H1 (cell line): Measurements from ENCODE around the gene EFNA3. TPM values are rescaled to one million over a fixed set of nuclear protein-coding genes. Genes with fewer than 3 reads are reported as not detected.

Source experiments
- CTCF ChIA-PET: fragments of 300-600 bp; sonication (Branson Sonifier 250); formaldehyde crosslinking; loops from one replicate; lab custom pipeline; 2021; ENCODE audit not compliant: partially characterized antibody; lab: Charles Lee
- POLR2A ChIA-PET: fragments of 300-600 bp; sonication (Branson Sonifier 250); formaldehyde crosslinking; loops from one replicate; lab custom pipeline; 2021; ENCODE audit warnings: inconsistent platforms; ENCODE audit not compliant: partially characterized antibody; lab: Charles Lee
- DNase-seq, 2 experiments: peaks; one replicate each; pipeline versions ENCODE4 v3.0.0 to v3.0.0-alpha.2; 2010 to 2022; ENCODE audit warnings: low spot score in 2 of 2, low read depth in 1 of 2, mixed read lengths in 1 of 2
- FAIRE-seq: peaks from 2 replicates; lab custom pipeline; 2011; peaks lifted over from hg19 to GRCh38; lab: Jason Lieb, UNC
- H2AFZ ChIP-seq: 2 replicates; pipeline ENCODE4 v1.8.1; 2012; ENCODE audit warnings: low read length, inconsistent platforms
- H2AK5ac ChIP-seq: 2 replicates; pipeline ENCODE4 v1.6.1; 2013; ENCODE audit warnings: low read depth, low read length
- H2BK120ac ChIP-seq: replicated peaks from 2 replicates; pipeline ENCODE3; 2013; ENCODE audit warnings: low read depth, low read length, inconsistent platforms
- H2BK12ac ChIP-seq: 2 replicates; pipeline ENCODE4 v1.6.1; 2013; ENCODE audit warnings: low read depth, low read length
- H2BK15ac ChIP-seq: 2 replicates; pipeline ENCODE4 v1.6.1; 2013; ENCODE audit warnings: low read length
- H2BK20ac ChIP-seq: 2 replicates; pipeline ENCODE4 v1.6.1; 2013; ENCODE audit warnings: low read length
- H2BK5ac ChIP-seq: 2 replicates; pipeline ENCODE4 v1.6.1; 2013; ENCODE audit warnings: low read depth, low read length
- H3K14ac ChIP-seq: 2 replicates; pipeline ENCODE4 v1.6.1; 2013; ENCODE audit warnings: inconsistent platforms; ENCODE audit not compliant: insufficient read length
- H3K18ac ChIP-seq: 2 replicates; pipeline ENCODE4 v1.6.1; 2013; ENCODE audit warnings: low read length; ENCODE audit errors: extremely low read depth
- H3K23ac ChIP-seq: 2 replicates; pipeline ENCODE4 v1.6.1; 2013; ENCODE audit warnings: inconsistent platforms; ENCODE audit not compliant: insufficient read length
- H3K23me2 ChIP-seq: 2 replicates; pipeline ENCODE4 v1.6.1; 2013; ENCODE audit warnings: low read depth, low read length
- H3K27ac ChIP-seq: 2 replicates; pipeline ENCODE4 v1.6.1; 2011; ENCODE audit warnings: low read depth, low read length, inconsistent platforms
- H3K27me3 ChIP-seq, 4 experiments: replicated peaks in 1 of 4; 1 replicate in 1 of 4; 2 replicates in 3 of 4; pipeline versions ENCODE4 v1.6.1 to v1.8.1; 2011 to 2013; ENCODE audit warnings: low read length in 3 of 4, mild to moderate bottlenecking in 3 of 4, inconsistent platforms in 2 of 4, mixed read lengths in 2 of 4, moderate library complexity in 1 of 4; ENCODE audit not compliant: control insufficient read depth in 3 of 4, insufficient read depth in 3 of 4; ENCODE audit errors: extremely low read depth in 1 of 4
- H3K36me3 ChIP-seq, 4 experiments: 2 replicates each; pipeline versions ENCODE4 v1.6.1 to v1.8.1; 2011 to 2013; ENCODE audit warnings: mild to moderate bottlenecking in 4 of 4, low read length in 3 of 4, moderate library complexity in 2 of 4, control low read depth in 1 of 4, inconsistent platforms in 1 of 4; ENCODE audit not compliant: insufficient read depth in 4 of 4, control insufficient read depth in 2 of 4
- H3K4ac ChIP-seq: replicated peaks from 2 replicates; pipeline ENCODE3; 2013; ENCODE audit warnings: low read length, low read depth, mixed read lengths, inconsistent platforms; ENCODE audit not compliant: insufficient read length
- H3K4me1 ChIP-seq, 4 experiments: replicated peaks in 1 of 4; 1 replicate in 1 of 4; 2 replicates in 3 of 4; pipeline versions ENCODE4 v1.6.1 to v1.8.1; 2011 to 2013; ENCODE audit warnings: low read length in 3 of 4, inconsistent platforms in 2 of 4, mixed read lengths in 1 of 4; ENCODE audit not compliant: insufficient read depth in 4 of 4, control insufficient read depth in 3 of 4
- H3K4me2 ChIP-seq, 2 experiments: 2 replicates each; pipeline versions ENCODE4 v1.6.1 to v1.8.1; 2011 to 2013; ENCODE audit warnings: low read depth in 2 of 2, low read length in 2 of 2, control low read depth in 1 of 2, inconsistent platforms in 1 of 2, mild to moderate bottlenecking in 1 of 2; ENCODE audit not compliant: insufficient read depth in 1 of 2
- H3K4me3 ChIP-seq, 4 experiments: fragments of 200-600, 300-600 bp in 1 of 4; sonication (generic), shearing (Covaris generic), sonication (Bioruptor Twin) in 1 of 4; 2 replicates each; pipeline versions ENCODE4 v1.5.1 to v1.8.1; 2011 to 2016; ENCODE audit warnings: low read length in 4 of 4, low read depth in 3 of 4, control low read depth in 2 of 4, inconsistent platforms in 2 of 4, mild to moderate bottlenecking in 2 of 4, mixed read lengths in 1 of 4, moderate library complexity in 1 of 4; ENCODE audit not compliant: insufficient read depth in 2 of 4; ENCODE audit errors: extremely low read depth in 1 of 4
- H3K56ac ChIP-seq: replicated peaks from 2 replicates; pipeline ENCODE3; 2013; ENCODE audit warnings: low read depth, mild to moderate bottlenecking, mixed read lengths, low read length, inconsistent platforms; ENCODE audit not compliant: insufficient read length
- H3K79me1 ChIP-seq: 2 replicates; pipeline ENCODE4 v1.6.1; 2013; ENCODE audit warnings: low read depth, low read length, control low read depth
- H3K79me2 ChIP-seq, 2 experiments: 2 replicates each; pipeline versions ENCODE4 v1.6.1 to v1.8.1; 2012 to 2013; ENCODE audit warnings: low read length in 2 of 2, mild to moderate bottlenecking in 2 of 2, inconsistent platforms in 1 of 2; ENCODE audit not compliant: insufficient read depth in 2 of 2, control insufficient read depth in 1 of 2
- H3K9ac ChIP-seq, 4 experiments: replicated peaks in 1 of 4; 1 replicate in 1 of 4; 2 replicates in 3 of 4; pipeline versions ENCODE4 v1.6.1 to v1.8.1; 2011 to 2013; ENCODE audit warnings: low read depth in 3 of 4, low read length in 3 of 4, control low read depth in 2 of 4, mild to moderate bottlenecking in 2 of 4, moderate library complexity in 2 of 4, inconsistent platforms in 1 of 4; ENCODE audit errors: extremely low read depth in 1 of 4
- H3K9me3 ChIP-seq, 2 experiments: 2 replicates each; pipeline versions ENCODE4 v1.6.1 to v1.8.1; 2012 to 2013; ENCODE audit warnings: mild to moderate bottlenecking in 2 of 2, moderate library complexity in 2 of 2, control low read depth in 1 of 2, inconsistent platforms in 1 of 2, low read depth in 1 of 2, low read length in 1 of 2, mixed read lengths in 1 of 2; ENCODE audit not compliant: insufficient read depth in 2 of 2
- H4K20me1 ChIP-seq, 2 experiments: replicated peaks in 1 of 2; 2 replicates each; pipeline versions ENCODE3 to v1.8.1; 2011 to 2013; ENCODE audit warnings: inconsistent platforms in 2 of 2, low read length in 2 of 2, mild to moderate bottlenecking in 1 of 2; ENCODE audit not compliant: insufficient read depth in 2 of 2, control insufficient read depth in 1 of 2
- H4K5ac ChIP-seq: 2 replicates; pipeline ENCODE4 v1.6.1; 2013; ENCODE audit warnings: low read length, low read depth, mixed read lengths, inconsistent platforms; ENCODE audit not compliant: insufficient read length
- H4K8ac ChIP-seq: 2 replicates; pipeline ENCODE4 v1.8.0; 2013; ENCODE audit warnings: mild to moderate bottlenecking, moderate library complexity, low read length, inconsistent platforms; ENCODE audit not compliant: insufficient read depth; ENCODE audit errors: extremely low read depth
- H4K91ac ChIP-seq: replicated peaks from 2 replicates; pipeline ENCODE3; 2013; ENCODE audit warnings: low read length, mixed read lengths, inconsistent platforms; ENCODE audit not compliant: insufficient read length
- ASH2L ChIP-seq: fragments of 200-600, 300-600 bp; sonication (generic); IDR thresholded peaks from one replicate; pipeline ENCODE4 v1.7.1; 2017; ENCODE audit warnings: low read length
- BRCA1 ChIP-seq: IDR thresholded peaks from 2 replicates; pipeline ENCODE4 v1.6.1; 2012; ENCODE audit warnings: low read depth, low read length, improper control_type of control experiment
- E2F6 ChIP-seq: IDR thresholded peaks from 2 replicates; pipeline ENCODE4 v1.6.1; 2012; ENCODE audit warnings: inconsistent platforms
- FOSL1 ChIP-seq: IDR thresholded peaks from 2 replicates; pipeline ENCODE4 v1.6.1; 2011; ENCODE audit warnings: mild to moderate bottlenecking, low read depth, low read length, moderate library complexity; ENCODE audit not compliant: insufficient read depth
- HDAC2 ChIP-seq, 2 experiments: fragments of 300-600 bp in 1 of 2; sonication (generic) in 1 of 2; IDR thresholded peaks; 2 replicates each; pipeline ENCODE4 v1.6.1; 2011 to 2012; ENCODE audit warnings: low read depth in 2 of 2, low read length in 2 of 2, mild to moderate bottlenecking in 2 of 2, moderate library complexity in 2 of 2, borderline replicate concordance in 1 of 2, inconsistent platforms in 1 of 2
- MAFK ChIP-seq: IDR thresholded peaks from 2 replicates; pipeline ENCODE4 v1.6.1; 2012; ENCODE audit warnings: low read depth, mild to moderate bottlenecking, improper control_type of control experiment, low read length
- POLR2AphosphoS5 ChIP-seq: IDR thresholded peaks from 2 replicates; pipeline ENCODE4 v1.6.1; 2011; ENCODE audit warnings: low read depth, low read length
- SIRT6 ChIP-seq: IDR thresholded peaks from one replicate; pipeline ENCODE4 v1.7.1; 2012; ENCODE audit warnings: low read length, inconsistent platforms
- SIX5 ChIP-seq: IDR thresholded peaks from 2 replicates; pipeline ENCODE4 v1.6.1; 2011; ENCODE audit warnings: mild to moderate bottlenecking, low read depth, low read length
- SP1 ChIP-seq: IDR thresholded peaks from 2 replicates; pipeline ENCODE4 v1.6.1; 2011; ENCODE audit warnings: low read depth, low read length
- SP4 ChIP-seq: IDR thresholded peaks from 2 replicates; pipeline ENCODE4 v1.6.1; 2012; ENCODE audit warnings: low read length, inconsistent platforms
- USF2 ChIP-seq: IDR thresholded peaks from 2 replicates; pipeline ENCODE4 v1.6.1; 2011; ENCODE audit warnings: low read length, improper control_type of control experiment
- ZNF274 ChIP-seq: IDR thresholded peaks from 2 replicates; pipeline ENCODE4 v1.7.0; 2012; ENCODE audit warnings: low read length, borderline replicate concordance; ENCODE audit errors: extremely low read depth
- WGBS, 2 experiments: shearing (Covaris generic) in 1 of 2; methylation state at CpG; one replicate each; pipeline versions ENCODE4 v1.1.6 to v1.1.7; 2013 to 2015; ENCODE audit warnings: low lambda C conversion rate in 2 of 2, mixed read lengths in 2 of 2, inconsistent platforms in 1 of 2, low coverage in 1 of 2, missing lambda C conversion rate in 1 of 2; ENCODE audit not compliant: insufficient replicate concordance in 2 of 2, insufficient coverage in 1 of 2, insufficient read length in 1 of 2; ENCODE audit errors: extremely low coverage in 1 of 2, missing lambda C conversion rate in 1 of 2; 5-methylcytosine and 5-hydroxymethylcytosine counted together
- polyA plus RNA-seq, 7 experiments: library from polyadenylated mRNA; depleted of rRNA in 3 of 7; stranded (reverse) in 5 of 7; unstranded in 2 of 7; fragments of >200 nt in 5 of 7; fragments of 200-250 nt in 2 of 7; gene quantifications; 1 replicate in 5 of 7; 2 replicates in 1 of 7; 4 replicates in 1 of 7; pipeline versions ENCODE4 v1.2.1 to v1.2.3, GENCODE V29; 2011 to 2013; ENCODE audit warnings: missing spikeins in 2 of 7, mixed read lengths in 2 of 7
- total RNA-seq: library from RNA; stranded (reverse); fragmentation: NEBNext Ultra II Directional; extraction: Animal tissue kit (Norgen Biotek cat#: 25700); gene quantifications from 2 replicates; pipeline ENCODE4 v1.2.1, GENCODE V29; 2021

Gene EFNA3
- total and polyA plus RNA-seq, 2 of the 8 experiments (the other 6 are each of a cell fraction or from before 2014, with no cell fraction given): 10.8 to 13.8 TPM

GRCh38 chr1:155033524-155033923 is 45.1 kb upstream of the EFNA3 start, which contains the start of the genes DCST1 and DCST2:
Gene DCST1, plus strand, starts transcription at chr1:155033824. Its CDS starts 213 bp downstream, at chr1:155034037.
Gene DCST2, minus strand, starts transcription at chr1:155033781. Its CDS starts 80 bp downstream, at chr1:155033701.
- Histone ChIP-seq H3K79me1 (no peaks in the 10 kb centered on the region), H2BK20ac (no peak within 1 kb of the TSS)
- WGBS, 2 experiments: 93% methylated on average over 9 of the region's 9 CpGs; no CpG with 5 or more reads in 1 of the 2 experiments
- TF ChIP-seq SIRT6 (no peak), POLR2AphosphoS5 (no peak), HDAC2 (IDR thresholded peaks at IDR 0.05; ENCODE audit: borderline replicate concordance in 1 of 2, low read depth in 2 of 2, low read length in 2 of 2) (no peak), BRCA1 (no peak), SP1 (no peak), USF2 (no peak), SP4 (no peak), SIX5 (no peak), E2F6 (no peak), ASH2L (no peak), FOSL1 (no peak), MAFK (no peak), ZNF274 (no peak)

More at GRCh38 chr1:155033524-155033923, 45.1 kb upstream of the EFNA3 start, which contains the start of the genes DCST1 and DCST2:
- Histone ChIP-seq H3K9ac (no peak within 1 kb of the TSS), H3K4me2 (no peak within 1 kb of the TSS), H4K20me1 (no peaks in the 10 kb centered on the region), H4K91ac (no peak within 1 kb of the TSS), H2BK5ac (no peak within 1 kb of the TSS), H3K56ac (no peak within 1 kb of the TSS), H3K9me3 (no peaks in the 10 kb centered on the region), H3K14ac (no peak within 1 kb of the TSS), H3K4me1 (no peaks in the 10 kb centered on the region; a peak in 1 of 7 replicates), H3K36me3 (no peaks in the 10 kb centered on the region), H2AK5ac (no peak within 1 kb of the TSS), H3K4ac (no peak within 1 kb of the TSS), H2BK12ac (no peak within 1 kb of the TSS), H3K23me2 (no peaks in the 10 kb centered on the region), H2BK15ac (no peak within 1 kb of the TSS), H3K27ac (no peak within 1 kb of the TSS), H3K23ac (no peak within 1 kb of the TSS), H3K79me2 (no peaks in the 10 kb centered on the region), H2BK120ac (no peak within 1 kb of the TSS), H2AFZ (no peak within 1 kb of the TSS), H3K27me3 (peaks cover 0 to 2% (median 0%) of the 10 kb centered on the region in 4 experiments; a peak in 2 of 7 replicates), H3K4me3 (no peak within 1 kb of the TSS), H4K8ac (peak within 1 kb of the TSS; percentile 35), H3K18ac (no peak within 1 kb of the TSS), H4K5ac (no peak within 1 kb of the TSS)
- POLR2A ChIA-PET: interaction anchor here (0.7 to 8.8 kb wide), 4 partner anchors 9 to 97 kb away, joined by 3 to 60 read pairs (median 5); partner anchors contain the start of gene PMVK
- DNase-seq: no peak
- CTCF ChIA-PET: interaction anchor here (0.9 to 9.5 kb wide), 6 partner anchors 11 to 27 kb away, joined by 3 to 76 read pairs (median 14); partner anchors contain the start of gene ADAM15
- FAIRE-seq: no peak
